PC-9 (cell line): ENCODE measurements around the gene WDR53.

Source experiments
- CTCF ChIP-seq: fragments of 200-600 bp; sonication (generic); conservative IDR thresholded peaks from 2 replicates; pipeline ENCODE4 v1.6.1; 2017; ENCODE audit warnings: mixed run types, antibody characterized with exemption, mild to moderate bottlenecking, moderate library complexity
- EZH2 ChIP-seq: fragments of 200-600 bp; sonication (generic); IDR thresholded peaks from 2 replicates; pipeline ENCODE4 v1.8.0; 2017; ENCODE audit warnings: antibody characterized with exemption, low read depth

- no peak for TF ChIP-seq CTCF
- no peak for TF ChIP-seq EZH2
These were observed 36.2 kb upstream of the WDR53 start for GRCh38 chr3:196604548-196604947.
